Endothelial cell of umbilical vein (primary cell): ENCODE data around the gene INHBB. TPM values are rescaled to one million over a fixed set of nuclear protein-coding genes. Genes with fewer than 3 reads are reported as not detected.

Experiments used
- BruUV-seq: library from RNA; stranded (reverse); fragments of 400-500 nt; replicated peaks from 2 replicates; lab custom pipeline; 2021; lab: Mats Ljungman, UMichigan
- CTCF ChIA-PET: fragments of 300-600, 350-600 bp; sonication (Branson Sonifier 250); formaldehyde crosslinking; loops from one replicate; lab custom pipeline; 2021; ENCODE audit warnings: antibody characterized with exemption, inconsistent platforms; lab: Charles Lee
- POLR2A ChIA-PET: fragments of 300-600, 350-600 bp; sonication (Branson Sonifier 250); formaldehyde crosslinking; loops from one replicate; lab custom pipeline; 2021; ENCODE audit warnings: antibody characterized with exemption, inconsistent platforms; lab: Charles Lee
- DNase-seq: peaks from one replicate; pipeline ENCODE4 v3.0.0-alpha.2; 2011; ENCODE audit warnings: low read depth, low spot score
- FAIRE-seq: peaks from 2 replicates; lab custom pipeline; 2011; peaks lifted over from hg19 to GRCh38; lab: Jason Lieb, UNC
- H2AFZ ChIP-seq: 2 replicates; pipeline ENCODE4 v1.6.0; 2012; ENCODE audit warnings: low read depth, low read length, control low read depth, inconsistent platforms
- H3K27ac ChIP-seq: 2 replicates; pipeline ENCODE4 v1.5.1; 2011; ENCODE audit warnings: low read depth, mild to moderate bottlenecking, control low read depth, low read length, moderate library complexity; ENCODE audit not compliant: insufficient read depth
- H3K27me3 ChIP-seq, 2 experiments: 2 replicates each; pipeline versions ENCODE4 v1.6.0 to v1.6.1; 2011; ENCODE audit warnings: low read length in 2 of 2, mixed read lengths in 1 of 2; ENCODE audit not compliant: control insufficient read depth in 2 of 2, insufficient read depth in 2 of 2
- H3K36me3 ChIP-seq, 2 experiments: 2 replicates in 1 of 2; 3 replicates in 1 of 2; pipeline ENCODE4 v1.5.1; 2011; ENCODE audit warnings: low read length in 2 of 2, mild to moderate bottlenecking in 1 of 2, moderate library complexity in 1 of 2; ENCODE audit not compliant: control insufficient read depth in 2 of 2, insufficient read depth in 2 of 2; ENCODE audit errors: extremely low read depth in 1 of 2
- H3K4me1 ChIP-seq: 3 replicates; pipeline ENCODE4 v1.5.1; 2011; ENCODE audit warnings: mild to moderate bottlenecking, low read length; ENCODE audit not compliant: control insufficient read depth, insufficient read depth; ENCODE audit errors: extremely low read depth
- H3K4me2 ChIP-seq: 2 replicates; pipeline ENCODE4 v1.6.1; 2011; ENCODE audit warnings: low read length, control low read depth, mixed read lengths; ENCODE audit not compliant: insufficient read depth
- H3K4me3 ChIP-seq, 3 experiments: fragments of 200-600 bp in 1 of 3; sonication (generic), shearing (Covaris generic) in 1 of 3; replicated peaks in 1 of 3; 2 replicates each; pipeline ENCODE4 v1.5.1; 2011 to 2016; ENCODE audit warnings: control low read depth in 3 of 3, low read length in 3 of 3, mild to moderate bottlenecking in 2 of 3, inconsistent platforms in 1 of 3, low read depth in 1 of 3, moderate library complexity in 1 of 3; ENCODE audit not compliant: insufficient read depth in 1 of 3
- H3K79me2 ChIP-seq: 2 replicates; pipeline ENCODE4 v1.6.0; 2012; ENCODE audit warnings: low read length, inconsistent platforms; ENCODE audit not compliant: control insufficient read depth, insufficient read depth
- H3K9ac ChIP-seq: replicated peaks from 2 replicates; pipeline ENCODE3; 2011; ENCODE audit warnings: low read length, control low read depth; ENCODE audit not compliant: insufficient read depth; ENCODE audit errors: extremely low read depth
- H3K9me1 ChIP-seq: replicated peaks from 3 replicates; pipeline ENCODE4 v1.6.0; 2011; ENCODE audit warnings: mild to moderate bottlenecking, low read length; ENCODE audit not compliant: control insufficient read depth, insufficient read depth; ENCODE audit errors: extremely low read depth
- H3K9me3 ChIP-seq: replicated peaks from 2 replicates; pipeline ENCODE4 v1.5.1; 2012; ENCODE audit warnings: low read length, inconsistent platforms; ENCODE audit not compliant: control insufficient read depth, insufficient read depth
- H4K20me1 ChIP-seq: replicated peaks from 2 replicates; pipeline ENCODE3; 2011; ENCODE audit warnings: mild to moderate bottlenecking, low read length; ENCODE audit not compliant: control insufficient read depth, insufficient read depth; ENCODE audit errors: extremely low read depth
- CTCF ChIP-seq, 2 donors: IDR thresholded peaks; 1 replicate in 1 of 2; 2 replicates in 1 of 2; pipeline ENCODE4 v1.5.1; 2011; ENCODE audit warnings: low read length in 2 of 2, mild to moderate bottlenecking in 2 of 2, moderate library complexity in 2 of 2, control low read depth in 1 of 2, inconsistent platforms in 1 of 2, low read depth in 1 of 2; ENCODE audit not compliant: insufficient read depth in 1 of 2; ENCODE audit errors: extremely low read depth in 1 of 2
- EZH2 ChIP-seq: IDR thresholded peaks from 2 replicates; pipeline ENCODE4 v1.6.1; 2012; ENCODE audit warnings: borderline replicate concordance, low read depth, mild to moderate bottlenecking, moderate library complexity, low read length, inconsistent platforms; ENCODE audit not compliant: severe bottlenecking
- FOS ChIP-seq: IDR thresholded peaks from 2 replicates; pipeline ENCODE4 v1.6.1; 2011; ENCODE audit warnings: mild to moderate bottlenecking, low read length, moderate library complexity, borderline replicate concordance; ENCODE audit not compliant: insufficient read depth
- GATA2 ChIP-seq: IDR thresholded peaks from 2 replicates; pipeline ENCODE4 v1.7.0; 2011; ENCODE audit warnings: low read depth, mild to moderate bottlenecking, moderate library complexity, mixed read lengths, low read length; ENCODE audit not compliant: insufficient read length, insufficient read depth
- JUN ChIP-seq: IDR thresholded peaks from 2 replicates; pipeline ENCODE4 v1.6.1; 2011; ENCODE audit warnings: borderline replicate concordance, low read depth; ENCODE audit not compliant: insufficient read length, insufficient read depth
- MAX ChIP-seq: IDR thresholded peaks from 2 replicates; pipeline ENCODE4 v1.6.1; 2011; ENCODE audit not compliant: insufficient read depth, insufficient read length
- MYC ChIP-seq: IDR thresholded peaks from one replicate; pipeline ENCODE4 v1.6.1; 2011; ENCODE audit warnings: mild to moderate bottlenecking, low read depth, low read length
- POLR2A ChIP-seq: IDR thresholded peaks from 2 replicates; pipeline ENCODE4 v1.6.1; 2012; ENCODE audit warnings: low read depth, mild to moderate bottlenecking, control low read depth, low read length
- POLR2AphosphoS5 ChIP-seq: IDR thresholded peaks from 2 replicates; pipeline ENCODE4 v1.6.1; 2012; ENCODE audit warnings: low read depth, mild to moderate bottlenecking, control low read depth, low read length, moderate library complexity; ENCODE audit not compliant: insufficient read depth
- dilution Hi-C: fragments of 300-500 bp; cut with MboI; formaldehyde crosslinking; loops from one replicate; pipeline ENCODE4 v1.15.0; 2019; ENCODE audit warnings: low sequenced_read_pairs; ENCODE audit not compliant: extremely low pct_ligation_motif_present
- intact Hi-C: fragments of 100-400 bp; cut with micrococcal nuclease; formaldehyde crosslinking; loops from one replicate; pipeline ENCODE4 v1.10.0; 2022
- polyA plus RNA-seq, 4 experiments: library from polyadenylated mRNA; depleted of rRNA in 3 of 4; stranded (reverse) in 3 of 4; unstranded in 1 of 4; fragments of >200 nt; gene quantifications; 2 replicates each; pipeline versions ENCODE4 v1.2.1 to v1.2.3, GENCODE V29; 2011 to 2012; ENCODE audit warnings: missing spikeins in 1 of 4
- total RNA-seq: library from RNA; stranded (reverse); gene quantifications from 2 replicates; pipeline ENCODE4 v1.2.3, GENCODE V29; 2021

INHBB gene
- total and polyA plus RNA-seq, 2 donors (not counting 3 experiments of a cell fraction or from before 2014, with no cell fraction given) = 0.11 to 1.8 TPM

- dilution Hi-C loops = no loop called here
- no peak for DNase-seq
- no peaks in the 10 kb centered on the region for H3K9me3 ChIP-seq
- no TSS peak for BruUV-seq
- no peak overlapping the region for H3K27ac ChIP-seq
- H3K4me3 ChIP-seq = no peak overlapping the region
- no peak for FAIRE-seq
- TF ChIP-seq POLR2A (no peak), EZH2 (no peak), MYC (no peak), JUN (no peak)
- no peak overlapping the region for H2AFZ ChIP-seq
- ChIA-PET POLR2A (no interaction called here), CTCF (interaction anchor here (1.2 kb wide), 1 partner anchor 323 kb away, joined by 4 read pairs; no protein-coding TSS in a partner anchor)
- intact Hi-C loops = no loop called here
- H3K9me1 ChIP-seq = no peaks in the 10 kb centered on the region
- H3K4me2 ChIP-seq = no peak overlapping the region
- no peak overlapping the region for H3K9ac ChIP-seq
- H3K36me3 ChIP-seq = no peaks in the 10 kb centered on the region
- H3K4me1 ChIP-seq = no peaks in the 10 kb centered on the region
- no peaks in the 10 kb centered on the region for H3K79me2 ChIP-seq
- H4K20me1 ChIP-seq = no peaks in the 10 kb centered on the region
- peaks cover 0 to 2% of the 10 kb centered on the region in 2 experiments for H3K27me3 ChIP-seq
These were observed 11.8 kb downstream of the INHBB start for GRCh38 chr2:120357768-120358167.

- peaks cover 0 to 2% of the 10 kb centered on the region in 2 experiments for H3K27me3 ChIP-seq
- TF ChIP-seq EZH2 = no peak
- no peak for TF ChIP-seq CTCF (IDR thresholded peaks at IDR 0.05; ENCODE audit: extremely low read depth in 1 of 2, insufficient read depth in 1 of 2, low read depth in 1 of 2, low read length in 2 of 2)
- no peak for TF ChIP-seq MAX
- no peak for TF ChIP-seq GATA2
- no peak for TF ChIP-seq JUN
- TF ChIP-seq FOS = no peak
- no peak for TF ChIP-seq MYC
- TF ChIP-seq POLR2AphosphoS5 = no peak
- no peak for TF ChIP-seq POLR2A
- no peaks in the 10 kb centered on the region for H3K4me1 ChIP-seq
- DNase-seq = no peak
- intact Hi-C loops = no loop called here
- H3K4me3 ChIP-seq = no peak overlapping the region
- dilution Hi-C loops = no loop called here
- no peak overlapping the region for H2AFZ ChIP-seq
- no peaks in the 10 kb centered on the region for H3K9me3 ChIP-seq
- no peaks in the 10 kb centered on the region for H3K36me3 ChIP-seq
- H4K20me1 ChIP-seq = no peaks in the 10 kb centered on the region
- H3K9ac ChIP-seq = no peak overlapping the region
- CTCF ChIA-PET = interaction anchor here (1.2 kb wide), 1 partner anchor 15 kb away, joined by 6 read pairs; no protein-coding TSS in a partner anchor
- POLR2A ChIA-PET = no interaction called here
- H3K27ac ChIP-seq = no peak overlapping the region
- no TSS peak for BruUV-seq
- H3K9me1 ChIP-seq = no peaks in the 10 kb centered on the region
- no peak overlapping the region for H3K4me2 ChIP-seq
- H3K79me2 ChIP-seq = no peaks in the 10 kb centered on the region
- FAIRE-seq = no peak
These were observed 13.0 kb downstream of the INHBB start for GRCh38 chr2:120358734-120359465.
